Esophagus mucosa (tissue), 1 donor: ENCODE results near the gene GPX3. TPM values are rescaled to one million over a fixed set of nuclear protein-coding genes. Genes with fewer than 3 reads are reported as not detected.

Source experiments
- ATAC-seq: fragments of 200-7000 bp; cut with Tn5 transposase; one replicate; pipeline ENCODE4 v1.9.1; 2020
- total RNA-seq: library from RNA; stranded (reverse); gene quantifications from one replicate; pipeline ENCODE4 v1.2.4, GENCODE V29; 2023
- donor health status: DM: yes; HTN: yes; CAD: no.

Gene GPX3
- total RNA-seq, 1 donor from 2014 or later, result 125 TPM

GRCh38 chr5:151058301-151058700, 37.9 kb downstream of the GPX3 start:
- ATAC-seq, result no peak

GRCh38 chr5:151058891-151059489, 38.6 kb downstream of the GPX3 start:
- no peak for ATAC-seq

GRCh38 chr5:151060742-151061141, 40.4 kb downstream of the GPX3 start:
- ATAC-seq, result no peak

GRCh38 chr5:151062405-151063141, 42.2 kb downstream of the GPX3 start:
- no peak for ATAC-seq

GRCh38 chr5:151063142-151063989, 43.0 kb downstream of the GPX3 start:
- no peak for ATAC-seq

GRCh38 chr5:151064916-151065499, 44.6 kb downstream of the GPX3 start:
- ATAC-seq, result no peak

- ATAC-seq, result no peak
Measured at GRCh38 chr5:151065609-151066008, 45.2 kb downstream of the GPX3 start.

- no peak for ATAC-seq
Measured at GRCh38 chr5:151066920-151067319, 46.5 kb downstream of the GPX3 start.

GRCh38 chr5:151067632-151068432, 47.4 kb downstream of the GPX3 start:
- ATAC-seq, result no peak

- ATAC-seq, result no peak
Measured at GRCh38 chr5:151068433-151069197, 48.2 kb downstream of the GPX3 start.

- ATAC-seq, result no peak
Measured at GRCh38 chr5:151070449-151070848, 50.1 kb downstream of the GPX3 start.

GRCh38 chr5:151071021-151071420, 50.6 kb downstream of the GPX3 start:
- ATAC-seq, result no peak

- no peak for ATAC-seq
Measured at GRCh38 chr5:151071848-151072629, 51.6 kb downstream of the GPX3 start.

GRCh38 chr5:151072630-151073025, 52.2 kb downstream of the GPX3 start:
- peak; percentile 77 for ATAC-seq

- ATAC-seq, result no peak
Measured at GRCh38 chr5:151073280-151073679, 52.9 kb downstream of the GPX3 start.

GRCh38 chr5:151074557-151074956, 54.2 kb downstream of the GPX3 start:
- no peak for ATAC-seq

- ATAC-seq, result peak; percentile 95
Measured at GRCh38 chr5:151075698-151076331, 55.4 kb downstream of the GPX3 start.

GRCh38 chr5:151076616-151077015, 56.2 kb downstream of the GPX3 start:
- ATAC-seq, result no peak

- ATAC-seq, result no peak
Measured at GRCh38 chr5:151077419-151077818, 57.0 kb downstream of the GPX3 start.

- ATAC-seq, result no peak
Measured at GRCh38 chr5:151077967-151078366, 57.6 kb downstream of the GPX3 start.
